ENCODE results near the gene PRR20G. TPM values are rescaled to one million over a fixed set of nuclear protein-coding genes. Genes with fewer than 3 reads are reported as not detected.

The PRR20G gene
- total and polyA plus RNA-seq, 10 of the 15 experiments (the other 5 are each of a cell fraction or from before 2014, with no cell fraction given): not detected

DNA sequence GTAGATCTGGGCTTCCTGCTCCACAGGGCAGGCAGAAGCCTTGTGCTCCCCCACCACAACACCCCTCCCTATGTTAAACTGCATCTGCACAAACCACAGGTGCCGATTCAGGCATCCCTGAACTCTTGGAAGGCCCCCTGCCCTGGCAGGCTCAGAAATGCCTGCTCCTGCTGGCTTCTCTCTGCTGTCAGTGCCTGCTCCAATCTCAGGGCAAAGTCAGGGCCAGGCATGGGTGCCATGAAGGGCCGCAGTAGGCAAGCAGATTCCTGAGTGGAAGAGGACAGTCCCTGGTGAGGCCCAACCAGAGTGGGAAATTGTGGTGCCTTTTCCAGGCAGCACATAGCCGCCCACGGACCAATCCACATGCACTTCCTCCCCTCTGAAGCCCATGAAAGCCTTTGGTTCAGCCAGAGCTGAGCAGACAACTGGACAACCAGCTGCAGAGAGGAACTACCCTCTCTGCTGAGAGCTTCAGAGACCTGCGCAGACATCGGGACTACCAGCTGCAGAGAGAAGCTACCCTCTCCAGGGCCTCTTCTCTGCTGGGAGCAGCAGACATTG is 13.6 kb downstream of the PRR20G start:
- Histone ChIP-seq H3K9ac (ENCODE audit: control insufficient read depth, insufficient read depth, low read length) (no peak overlapping the region), H3K4me2 (ENCODE audit: control insufficient read depth, insufficient read depth) (no peak overlapping the region), H3K79me2 (ENCODE audit: control insufficient read depth, insufficient read depth, low read length) (no peaks in the 10 kb centered on the region), H2AFZ (ENCODE audit: control insufficient read depth, low read depth, low read length) (no peak overlapping the region), H3K27ac (ENCODE audit: control insufficient read depth, insufficient read depth) (no peak overlapping the region), H4K20me1 (ENCODE audit: control insufficient read depth, insufficient read depth) (no peaks in the 10 kb centered on the region), H3K4me3 (no peak overlapping the region), H3K4me1 (ENCODE audit: control insufficient read depth, insufficient read depth, low read length) (no peaks in the 10 kb centered on the region), H3K27me3 (replicated peaks in 1 of 2; ENCODE audit: control insufficient read depth in 2 of 2, insufficient read depth in 2 of 2, low read length in 1 of 2) (no peaks in the 10 kb centered on the region), H3K36me3 (ENCODE audit: control insufficient read depth in 2 of 2, insufficient read depth in 2 of 2, low read length in 1 of 2) (no peaks in the 10 kb centered on the region), H3K9me3 (replicated peaks; ENCODE audit: control insufficient read depth, insufficient read depth, low read length) (no peaks in the 10 kb centered on the region; the same call in 2 of the 3 replicates)
- in situ Hi-C loops (cut with MboI): no loop called here
- DNase-seq (ENCODE audit: low read depth, low spot score) (no peak), ATAC-seq (no peak), FAIRE-seq (no peak)
- ChIA-PET CTCF (no interaction called here), POLR2A (no interaction called here), SMC1A (ENCODE audit: uncharacterized antibody, unreplicated experiment) (no interaction called here), RAD21 (ENCODE audit: unreplicated experiment) (no interaction called here)
- 35% methylated on average over 6 of the region's 6 CpGs for WGBS (ENCODE audit: insufficient coverage, insufficient replicate concordance, low lambda C conversion rate, missing lambda C conversion rate)
- intact Hi-C loops (cut with micrococcal nuclease; ENCODE audit: unreplicated experiment): no loop called here
- no peak for TF ChIP-seq EP300 (IDR thresholded peaks at IDR 0.05; ENCODE audit: borderline replicate concordance in 1 of 2, control insufficient read depth in 1 of 2, low read depth in 2 of 2, low read length in 2 of 2)
- no peak for TF ChIP-seq SPI1 (IDR thresholded peaks at IDR 0.05; ENCODE audit: borderline replicate concordance, insufficient read depth, low read depth, low read length)
- TF ChIP-seq BMI1 (IDR thresholded peaks at IDR 0.05; ENCODE audit: borderline replicate concordance): no peak
- no peak for TF ChIP-seq SMC3 (IDR thresholded peaks at IDR 0.05; ENCODE audit: borderline replicate concordance, low read length)
- no peak for TF ChIP-seq KAT2A (conservative IDR thresholded peaks at IDR 0.05; ENCODE audit: control insufficient read depth, low read depth, low read length)
- no peak for TF ChIP-seq NR2C2 (IDR thresholded peaks at IDR 0.05; ENCODE audit: borderline replicate concordance, control insufficient read depth, insufficient read length, low read depth)
- TF ChIP-seq, protein P1, sequence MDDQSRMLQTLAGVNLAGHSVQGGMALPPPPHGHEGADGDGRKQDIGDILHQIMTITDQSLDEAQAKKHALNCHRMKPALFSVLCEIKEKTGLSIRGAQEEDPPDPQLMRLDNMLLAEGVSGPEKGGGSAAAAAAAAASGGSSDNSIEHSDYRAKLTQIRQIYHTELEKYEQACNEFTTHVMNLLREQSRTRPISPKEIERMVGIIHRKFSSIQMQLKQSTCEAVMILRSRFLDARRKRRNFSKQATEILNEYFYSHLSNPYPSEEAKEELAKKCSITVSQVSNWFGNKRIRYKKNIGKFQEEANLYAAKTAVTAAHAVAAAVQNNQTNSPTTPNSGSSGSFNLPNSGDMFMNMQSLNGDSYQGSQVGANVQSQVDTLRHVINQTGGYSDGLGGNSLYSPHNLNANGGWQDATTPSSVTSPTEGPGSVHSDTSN (IDR thresholded peaks at IDR 0.05; ENCODE audit: insufficient replicate concordance, low read depth, low read length): no peak
- TF ChIP-seq TCF12 (IDR thresholded peaks at IDR 0.05; ENCODE audit: low read depth, low read length): no peak
- no peak for TF ChIP-seq CHD4 (IDR thresholded peaks at IDR 0.05)
- TF ChIP-seq NFYA (IDR thresholded peaks at IDR 0.05; ENCODE audit: borderline replicate concordance, low read depth, low read length): no peak
- no peak for TF ChIP-seq CBX3 (IDR thresholded peaks at IDR 0.05; ENCODE audit: borderline replicate concordance, low read depth)
- TF ChIP-seq NFYB (IDR thresholded peaks at IDR 0.05; ENCODE audit: insufficient read depth, low read depth, low read length): no peak
- TF ChIP-seq MXI1 (IDR thresholded peaks at IDR 0.05; ENCODE audit: low read depth, low read length): no peak
- no peak for TF ChIP-seq ZSCAN29 (IDR thresholded peaks at IDR 0.05)
- TF ChIP-seq, protein P2, sequence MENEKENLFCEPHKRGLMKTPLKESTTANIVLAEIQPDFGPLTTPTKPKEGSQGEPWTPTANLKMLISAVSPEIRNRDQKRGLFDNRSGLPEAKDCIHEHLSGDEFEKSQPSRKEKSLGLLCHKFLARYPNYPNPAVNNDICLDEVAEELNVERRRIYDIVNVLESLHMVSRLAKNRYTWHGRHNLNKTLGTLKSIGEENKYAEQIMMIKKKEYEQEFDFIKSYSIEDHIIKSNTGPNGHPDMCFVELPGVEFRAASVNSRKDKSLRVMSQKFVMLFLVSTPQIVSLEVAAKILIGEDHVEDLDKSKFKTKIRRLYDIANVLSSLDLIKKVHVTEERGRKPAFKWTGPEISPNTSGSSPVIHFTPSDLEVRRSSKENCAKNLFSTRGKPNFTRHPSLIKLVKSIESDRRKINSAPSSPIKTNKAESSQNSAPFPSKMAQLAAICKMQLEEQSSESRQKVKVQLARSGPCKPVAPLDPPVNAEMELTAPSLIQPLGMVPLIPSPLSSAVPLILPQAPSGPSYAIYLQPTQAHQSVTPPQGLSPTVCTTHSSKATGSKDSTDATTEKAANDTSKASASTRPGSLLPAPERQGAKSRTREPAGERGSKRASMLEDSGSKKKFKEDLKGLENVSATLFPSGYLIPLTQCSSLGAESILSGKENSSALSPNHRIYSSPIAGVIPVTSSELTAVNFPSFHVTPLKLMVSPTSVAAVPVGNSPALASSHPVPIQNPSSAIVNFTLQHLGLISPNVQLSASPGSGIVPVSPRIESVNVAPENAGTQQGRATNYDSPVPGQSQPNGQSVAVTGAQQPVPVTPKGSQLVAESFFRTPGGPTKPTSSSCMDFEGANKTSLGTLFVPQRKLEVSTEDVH (IDR thresholded peaks at IDR 0.05; ENCODE audit: low read depth, partially characterized antibody): no peak
- TF ChIP-seq, protein P3, sequence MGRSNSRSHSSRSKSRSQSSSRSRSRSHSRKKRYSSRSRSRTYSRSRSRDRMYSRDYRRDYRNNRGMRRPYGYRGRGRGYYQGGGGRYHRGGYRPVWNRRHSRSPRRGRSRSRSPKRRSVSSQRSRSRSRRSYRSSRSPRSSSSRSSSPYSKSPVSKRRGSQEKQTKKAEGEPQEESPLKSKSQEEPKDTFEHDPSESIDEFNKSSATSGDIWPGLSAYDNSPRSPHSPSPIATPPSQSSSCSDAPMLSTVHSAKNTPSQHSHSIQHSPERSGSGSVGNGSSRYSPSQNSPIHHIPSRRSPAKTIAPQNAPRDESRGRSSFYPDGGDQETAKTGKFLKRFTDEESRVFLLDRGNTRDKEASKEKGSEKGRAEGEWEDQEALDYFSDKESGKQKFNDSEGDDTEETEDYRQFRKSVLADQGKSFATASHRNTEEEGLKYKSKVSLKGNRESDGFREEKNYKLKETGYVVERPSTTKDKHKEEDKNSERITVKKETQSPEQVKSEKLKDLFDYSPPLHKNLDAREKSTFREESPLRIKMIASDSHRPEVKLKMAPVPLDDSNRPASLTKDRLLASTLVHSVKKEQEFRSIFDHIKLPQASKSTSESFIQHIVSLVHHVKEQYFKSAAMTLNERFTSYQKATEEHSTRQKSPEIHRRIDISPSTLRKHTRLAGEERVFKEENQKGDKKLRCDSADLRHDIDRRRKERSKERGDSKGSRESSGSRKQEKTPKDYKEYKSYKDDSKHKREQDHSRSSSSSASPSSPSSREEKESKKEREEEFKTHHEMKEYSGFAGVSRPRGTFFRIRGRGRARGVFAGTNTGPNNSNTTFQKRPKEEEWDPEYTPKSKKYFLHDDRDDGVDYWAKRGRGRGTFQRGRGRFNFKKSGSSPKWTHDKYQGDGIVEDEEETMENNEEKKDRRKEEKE (IDR thresholded peaks at IDR 0.05): no peak
- TF ChIP-seq SUZ12 (IDR thresholded peaks at IDR 0.05; ENCODE audit: unreplicated experiment): no peak
- no TSS peak for BruUV-seq (replicated peaks)
